A549 (cell line): ENCODE measurements around the gene KCNG4. TPM values are rescaled to one million over a fixed set of nuclear protein-coding genes. Genes with fewer than 3 reads are reported as not detected.
A peak's percentile ranks its signal among the peaks of the same experiment; 100 is the strongest.

Experiments used
- ATAC-seq, 2 experiments: fragments of 200-7000 bp in 1 of 2; fragments of >200 bp in 1 of 2; cut with Nextera tagmentation in 1 of 2; cut with Tn5 transposase in 1 of 2; 3 replicates each; pipeline versions ENCODE4 v1.8.0 to v1.9.1; 2018 to 2020; ENCODE audit warnings: mild to moderate bottlenecking in 1 of 2, moderate library complexity in 1 of 2
- CTCF ChIA-PET: fragments of 300-600 bp; sonication (Branson Sonifier 250); formaldehyde crosslinking; extraction: SDS; loops from one replicate; lab custom pipeline; 2021; ENCODE audit warnings: antibody characterized with exemption, inconsistent platforms; lab: Yijun Ruan, JAX
- POLR2A ChIA-PET: fragments of 350-600 bp; formaldehyde crosslinking; extraction: SDS; loops from one replicate; lab custom pipeline; 2021; ENCODE audit warnings: antibody characterized with exemption, inconsistent platforms; lab: Yijun Ruan, JAX
- DNase-seq, 2 experiments: peaks; one replicate each; pipeline versions ENCODE4 v3.0.0 to v3.0.0-alpha.2; 2011 to 2016; ENCODE audit warnings: low read depth in 1 of 2, low spot score in 1 of 2
- FAIRE-seq: peaks from 2 replicates; lab custom pipeline; 2011; peaks lifted over from hg19 to GRCh38; lab: Jason Lieb, UNC
- H3K27ac ChIP-seq, 2 experiments: fragments of >200 bp; sonication (Bioruptor Twin); formaldehyde crosslinking; 3 replicates each; pipeline ENCODE4 v1.5.1; 2016 to 2017
- H3K4me1 ChIP-seq: fragments of >200 bp; sonication (Bioruptor Twin); formaldehyde crosslinking; 3 replicates; pipeline ENCODE4 v1.6.1; 2016
- H3K4me2 ChIP-seq: fragments of >200 bp; sonication (Bioruptor Twin); formaldehyde crosslinking; 3 replicates; pipeline ENCODE4 v1.6.1; 2016
- H3K4me3 ChIP-seq: fragments of >200 bp; sonication (Bioruptor Twin); formaldehyde crosslinking; 3 replicates; pipeline ENCODE4 v1.5.1; 2016
- H3K9me3 ChIP-seq: fragments of >200 bp; sonication (Bioruptor Twin); formaldehyde crosslinking; 3 replicates; pipeline ENCODE4 v1.6.1; 2016
- BHLHE40 ChIP-seq: IDR thresholded peaks from 2 replicates; pipeline ENCODE4 v1.6.1; 2012; ENCODE audit warnings: low read depth, low read length, inconsistent platforms
- CEBPB ChIP-seq, 2 experiments: fragments of >200 bp in 1 of 2; sonication (Bioruptor Twin) in 1 of 2; formaldehyde crosslinking in 1 of 2; IDR thresholded peaks; 2 replicates each; pipeline ENCODE4 v1.6.1; 2012 to 2016
- CHD2 ChIP-seq: fragments of 150-350 bp; IDR thresholded peaks from 2 replicates; pipeline ENCODE4 v1.6.1; 2014; ENCODE audit warnings: low read length; ENCODE audit not compliant: partially characterized antibody
- EHF ChIP-seq: fragments of 250-450 bp; sonication (Bioruptor Pico); IDR thresholded peaks from 2 replicates; pipeline ENCODE4 v1.5.0; 2020; ENCODE audit warnings: mild to moderate bottlenecking
- FOSB ChIP-seq: fragments of 250-450 bp; sonication (Bioruptor Pico); IDR thresholded peaks from 2 replicates; pipeline ENCODE4 v1.5.0; 2020; ENCODE audit warnings: mild to moderate bottlenecking, moderate library complexity
- HOXA7 ChIP-seq: fragments of 250-450 bp; sonication (Bioruptor Pico); IDR thresholded peaks from 2 replicates; pipeline ENCODE4 v1.5.0; 2020; ENCODE audit warnings: mild to moderate bottlenecking, moderate library complexity
- JUNB ChIP-seq: fragments of >200 bp; sonication (Bioruptor Twin); formaldehyde crosslinking; IDR thresholded peaks from 2 replicates; pipeline ENCODE4 v1.6.1; 2016
- MAFK ChIP-seq: fragments of 450-650 bp; IDR thresholded peaks from 2 replicates; pipeline ENCODE4 v1.6.1; 2014; ENCODE audit not compliant: partially characterized antibody
- NPAS2 ChIP-seq: fragments of 250-450 bp; sonication (Bioruptor Pico); IDR thresholded peaks from 2 replicates; pipeline ENCODE4 v1.8.0; 2022; ENCODE audit warnings: mild to moderate bottlenecking, moderate library complexity, borderline replicate concordance
- RAD21 ChIP-seq, 2 experiments: fragments of >200 bp in 1 of 2; sonication (Bioruptor Twin) in 1 of 2; formaldehyde crosslinking in 1 of 2; IDR thresholded peaks in 1 of 2; conservative IDR thresholded peaks in 1 of 2; 2 replicates in 1 of 2; 3 replicates in 1 of 2; pipeline ENCODE4 v1.6.1; 2012 to 2018; ENCODE audit warnings: inconsistent platforms in 1 of 2
- RCOR1 ChIP-seq: fragments of 150-350 bp; IDR thresholded peaks from 2 replicates; pipeline ENCODE4 v1.6.1; 2014; ENCODE audit warnings: antibody characterized with exemption, low read length, low read depth
- RNF2 ChIP-seq: fragments of 200-600 bp; sonication (generic); IDR thresholded peaks from 2 replicates; pipeline ENCODE4 v1.6.1; 2016; ENCODE audit warnings: low read depth, mild to moderate bottlenecking, antibody characterized with exemption, moderate library complexity, borderline replicate concordance
- SMC3 ChIP-seq: fragments of >200 bp; sonication (Bioruptor Twin); formaldehyde crosslinking; IDR thresholded peaks from 3 replicates; pipeline ENCODE4 v1.6.1; 2018; ENCODE audit warnings: inconsistent platforms
- SREBF2 ChIP-seq: fragments of 450-650 bp; IDR thresholded peaks from 2 replicates; pipeline ENCODE4 v1.6.1; 2014; ENCODE audit warnings: mild to moderate bottlenecking, moderate library complexity
- TFCP2L1 ChIP-seq: fragments of 250-450 bp; sonication (Bioruptor Pico); IDR thresholded peaks from 2 replicates; pipeline ENCODE4 v1.5.0; 2021; ENCODE audit warnings: mild to moderate bottlenecking
- TP53 ChIP-seq: fragments of 250-450 bp; sonication (Bioruptor Pico); IDR thresholded peaks from 2 replicates; pipeline ENCODE4 v1.5.0; 2021; ENCODE audit warnings: mild to moderate bottlenecking, moderate library complexity
- ZC3H11A ChIP-seq: fragments of 450-650 bp; IDR thresholded peaks from 2 replicates; pipeline ENCODE4 v1.6.1; 2014; ENCODE audit warnings: antibody characterized with exemption, mild to moderate bottlenecking
- ZFP36 ChIP-seq: fragments of 450-650 bp; IDR thresholded peaks from 2 replicates; pipeline ENCODE4 v1.6.1; 2014; ENCODE audit warnings: borderline replicate concordance; ENCODE audit not compliant: partially characterized antibody
- ZSCAN20 ChIP-seq: fragments of 250-450 bp; sonication (Bioruptor Pico); IDR thresholded peaks from 2 replicates; pipeline ENCODE4 v1.8.0; 2022; ENCODE audit warnings: mild to moderate bottlenecking, moderate library complexity
- WGBS: methylation state at CpG from one replicate; pipeline ENCODE4 v1.1.6; 2017; ENCODE audit errors: missing lambda C conversion rate; 5-methylcytosine and 5-hydroxymethylcytosine counted together
- polyA plus RNA-seq, 4 experiments: library from polyadenylated mRNA; depleted of rRNA in 3 of 4; stranded (reverse); fragments of >200 nt; fragmentation: RNase III in 1 of 4; extraction: RNeasy Plus Mini Kit Qiagen cat#74134 plus additional on column Dnase treatment in 1 of 4; gene quantifications; 2 replicates in 3 of 4; 3 replicates in 1 of 4; pipeline ENCODE4 v1.2.3, GENCODE V29; 2011 to 2017
- TF ChIP-seq, protein P1 (sequence below): fragments of >200 bp; sonication (Bioruptor Twin); formaldehyde crosslinking; IDR thresholded peaks from 3 replicates; pipeline ENCODE4 v1.5.1; 2016
- TF ChIP-seq, protein P2 (sequence below): fragments of 150-350 bp; IDR thresholded peaks from 2 replicates; pipeline ENCODE4 v1.6.1; 2014; ENCODE audit warnings: low read depth, mild to moderate bottlenecking, low read length
- TF ChIP-seq, protein P3 (sequence below): IDR thresholded peaks from 2 replicates; pipeline ENCODE4 v1.6.1; 2012
- TF ChIP-seq, protein P4 (sequence below): IDR thresholded peaks from 2 replicates; pipeline ENCODE4 v1.6.1; 2012
- TF ChIP-seq, protein P5 (sequence below): IDR thresholded peaks from 2 replicates; pipeline ENCODE4 v1.6.1; 2012; ENCODE audit warnings: low read depth, borderline replicate concordance
- TF ChIP-seq, protein P6 (sequence below): fragments of 450-650 bp; IDR thresholded peaks from 2 replicates; pipeline ENCODE4 v1.6.1; 2014; ENCODE audit warnings: antibody characterized with exemption

Gene KCNG4
- polyA plus RNA-seq, 2 of the 4 experiments (the other 2 are of a cell fraction): not detected

DNA sequence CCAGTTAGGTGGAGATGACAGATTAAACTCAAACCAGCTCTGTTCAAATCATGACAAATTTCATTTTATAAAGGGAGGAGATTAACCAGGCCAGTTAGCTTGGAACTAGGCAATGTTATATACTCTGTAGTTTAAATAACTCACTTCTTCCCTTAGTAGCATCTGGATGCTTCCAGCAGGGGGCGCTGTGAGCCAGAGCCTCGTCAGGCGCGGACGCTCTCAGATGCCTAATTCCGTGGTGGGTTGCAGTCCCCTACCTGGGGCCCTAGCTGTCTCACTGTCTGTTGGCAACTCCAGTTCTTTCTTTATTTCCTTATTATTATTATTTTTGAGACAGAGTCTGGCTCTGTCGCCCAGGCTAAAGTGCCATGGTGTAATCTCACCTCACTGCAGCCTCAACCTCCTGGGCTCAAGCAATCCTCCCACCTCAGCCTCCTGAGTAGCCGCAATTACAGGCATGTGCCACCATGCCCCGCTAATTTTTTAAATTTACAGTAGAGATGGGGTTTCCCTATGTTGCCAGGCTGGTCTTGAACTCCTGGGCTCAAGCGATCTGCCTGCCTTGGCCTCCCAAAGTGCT lies 37.5 kb upstream of the KCNG4 start:
- H3K9me3 ChIP-seq: no peaks in the 10 kb centered on the region
- H3K4me2 ChIP-seq: 0 out of 3 replicates have a peak overlapping the region, but pooled peaks have one; percentile 20
- H3K4me3 ChIP-seq: no peak overlapping the region
- WGBS: 22% methylated on average over 10 of the region's 10 CpGs
- H3K4me1 ChIP-seq: 0 out of 3 replicates have a peak, but pooled peaks cover 7% of the 10 kb centered on the region
- H3K27ac ChIP-seq: 0 out of 6 replicates have a peak overlapping the region, but pooled peaks of 1 of the 2 experiments have one; percentile 31
- TF ChIP-seq BHLHE40 (no peak), FOSB (CRISPR knock-in tag) (no peak), NPAS2 (CRISPR knock-in tag) (no peak), CEBPB (IDR thresholded peaks at IDR 0.05) (no peak), SMC3 (peak; percentile 95), TFCP2L1 (CRISPR knock-in tag) (no peak), RAD21 (conservative IDR thresholded peaks at IDR 0.05 in 1 of 2, IDR thresholded peaks at IDR 0.05 in 1 of 2) (peak; percentile 86 to 92), ZC3H11A (no peak), ZSCAN20 (CRISPR knock-in tag) (no peak), RCOR1 (no peak), CHD2 (no peak), JUNB (no peak)
- TF ChIP-seq, protein P1, sequence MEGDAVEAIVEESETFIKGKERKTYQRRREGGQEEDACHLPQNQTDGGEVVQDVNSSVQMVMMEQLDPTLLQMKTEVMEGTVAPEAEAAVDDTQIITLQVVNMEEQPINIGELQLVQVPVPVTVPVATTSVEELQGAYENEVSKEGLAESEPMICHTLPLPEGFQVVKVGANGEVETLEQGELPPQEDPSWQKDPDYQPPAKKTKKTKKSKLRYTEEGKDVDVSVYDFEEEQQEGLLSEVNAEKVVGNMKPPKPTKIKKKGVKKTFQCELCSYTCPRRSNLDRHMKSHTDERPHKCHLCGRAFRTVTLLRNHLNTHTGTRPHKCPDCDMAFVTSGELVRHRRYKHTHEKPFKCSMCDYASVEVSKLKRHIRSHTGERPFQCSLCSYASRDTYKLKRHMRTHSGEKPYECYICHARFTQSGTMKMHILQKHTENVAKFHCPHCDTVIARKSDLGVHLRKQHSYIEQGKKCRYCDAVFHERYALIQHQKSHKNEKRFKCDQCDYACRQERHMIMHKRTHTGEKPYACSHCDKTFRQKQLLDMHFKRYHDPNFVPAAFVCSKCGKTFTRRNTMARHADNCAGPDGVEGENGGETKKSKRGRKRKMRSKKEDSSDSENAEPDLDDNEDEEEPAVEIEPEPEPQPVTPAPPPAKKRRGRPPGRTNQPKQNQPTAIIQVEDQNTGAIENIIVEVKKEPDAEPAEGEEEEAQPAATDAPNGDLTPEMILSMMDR: peak; percentile 94
- TF ChIP-seq, protein P2, sequence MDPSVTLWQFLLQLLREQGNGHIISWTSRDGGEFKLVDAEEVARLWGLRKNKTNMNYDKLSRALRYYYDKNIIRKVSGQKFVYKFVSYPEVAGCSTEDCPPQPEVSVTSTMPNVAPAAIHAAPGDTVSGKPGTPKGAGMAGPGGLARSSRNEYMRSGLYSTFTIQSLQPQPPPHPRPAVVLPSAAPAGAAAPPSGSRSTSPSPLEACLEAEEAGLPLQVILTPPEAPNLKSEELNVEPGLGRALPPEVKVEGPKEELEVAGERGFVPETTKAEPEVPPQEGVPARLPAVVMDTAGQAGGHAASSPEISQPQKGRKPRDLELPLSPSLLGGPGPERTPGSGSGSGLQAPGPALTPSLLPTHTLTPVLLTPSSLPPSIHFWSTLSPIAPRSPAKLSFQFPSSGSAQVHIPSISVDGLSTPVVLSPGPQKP: no peak
- TF ChIP-seq, protein P3, sequence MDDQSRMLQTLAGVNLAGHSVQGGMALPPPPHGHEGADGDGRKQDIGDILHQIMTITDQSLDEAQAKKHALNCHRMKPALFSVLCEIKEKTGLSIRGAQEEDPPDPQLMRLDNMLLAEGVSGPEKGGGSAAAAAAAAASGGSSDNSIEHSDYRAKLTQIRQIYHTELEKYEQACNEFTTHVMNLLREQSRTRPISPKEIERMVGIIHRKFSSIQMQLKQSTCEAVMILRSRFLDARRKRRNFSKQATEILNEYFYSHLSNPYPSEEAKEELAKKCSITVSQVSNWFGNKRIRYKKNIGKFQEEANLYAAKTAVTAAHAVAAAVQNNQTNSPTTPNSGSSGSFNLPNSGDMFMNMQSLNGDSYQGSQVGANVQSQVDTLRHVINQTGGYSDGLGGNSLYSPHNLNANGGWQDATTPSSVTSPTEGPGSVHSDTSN: no peak
- TF ChIP-seq, all 56 proteins: peak for 3
- CTCF ChIA-PET: interaction anchor here (0.6 to 17.8 kb wide), 58 partner anchors 12 to 675 kb away, joined by 3 to 245 read pairs (median 4); partner anchors contain the start of genes ADAD2, KCNG4, MEAK7 and TAF1C
- FAIRE-seq (no peak), ATAC-seq (peak; percentile 78 to 93; a peak in 5 of 6 replicates), DNase-seq (peak; percentile 31 to 59)
- POLR2A ChIA-PET: interaction anchor here (0.6 to 0.7 kb wide), 2 partner anchors 19 to 70 kb away, joined by 4 read pairs; no protein-coding TSS in a partner anchor

DNA sequence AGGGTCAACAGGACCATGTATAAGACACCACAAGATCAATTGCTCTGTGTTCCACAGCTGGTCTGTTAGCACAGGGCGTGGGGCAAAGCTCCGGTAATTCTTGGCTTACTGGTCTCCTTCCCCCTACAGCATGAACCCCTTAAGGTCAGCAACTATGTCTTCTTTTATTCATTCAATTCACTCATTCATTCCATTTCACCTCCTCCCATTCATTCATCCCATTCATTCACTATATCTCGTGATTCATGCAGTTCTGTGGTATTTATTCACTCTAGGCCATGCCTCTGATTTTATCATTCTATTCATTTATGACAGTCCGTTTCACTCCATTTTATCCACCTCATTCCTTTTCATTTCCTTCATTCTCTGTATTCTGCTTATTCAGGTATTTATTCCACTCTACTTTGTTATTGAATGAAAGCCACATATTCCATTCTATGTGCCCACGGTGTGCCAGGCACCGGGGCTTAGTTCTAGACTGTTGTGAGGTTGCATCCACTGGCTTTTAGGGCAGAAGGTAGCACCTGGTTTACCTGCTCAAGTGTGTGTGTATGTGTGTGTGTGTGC lies 35.9 kb upstream of the KCNG4 start:
- H3K4me3 ChIP-seq: no peak overlapping the region

DNA sequence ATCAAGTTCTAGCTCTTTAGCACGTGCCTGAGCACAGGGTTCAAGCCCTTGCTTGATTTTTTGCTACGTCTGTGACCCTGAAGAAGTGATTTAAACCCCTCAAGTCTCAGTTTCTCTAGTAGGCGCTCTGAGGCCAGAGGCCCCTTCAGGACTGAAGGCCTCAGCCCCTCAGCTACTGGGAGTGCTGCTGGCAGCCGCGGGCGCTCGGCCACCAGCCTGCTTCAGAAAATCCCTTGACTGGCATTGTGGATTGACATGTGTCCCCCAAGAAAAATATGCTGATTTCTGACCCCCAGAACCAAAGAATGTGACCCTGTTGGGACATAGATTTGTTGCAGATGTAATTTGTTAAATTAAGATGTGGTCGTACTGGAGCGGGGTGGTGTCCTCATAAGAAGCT lies 34.7 kb upstream of the KCNG4 start:
- H3K4me2 ChIP-seq: no peak overlapping the region
- ChIA-PET CTCF (interaction anchor here (1.5 to 17.8 kb wide), 4 partner anchors 9 to 232 kb away, joined by 3 to 245 read pairs (median 42); no protein-coding TSS in a partner anchor), POLR2A (interaction anchor here (0.5 kb wide), 1 partner anchor 198 kb away, joined by 3 read pairs; no protein-coding TSS in a partner anchor)
- DNase-seq (no peak), FAIRE-seq (no peak), ATAC-seq (no peak)
- WGBS: 73% methylated on average over 8 of the region's 9 CpGs
- no peak overlapping the region for H3K4me3 ChIP-seq
- H3K4me1 ChIP-seq: 0 out of 3 replicates have a peak, but pooled peaks cover 7% of the 10 kb centered on the region
- H3K9me3 ChIP-seq: no peaks in the 10 kb centered on the region
- H3K27ac ChIP-seq: no peak overlapping the region
- TF ChIP-seq, protein P4, sequence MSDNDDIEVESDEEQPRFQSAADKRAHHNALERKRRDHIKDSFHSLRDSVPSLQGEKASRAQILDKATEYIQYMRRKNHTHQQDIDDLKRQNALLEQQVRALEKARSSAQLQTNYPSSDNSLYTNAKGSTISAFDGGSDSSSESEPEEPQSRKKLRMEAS: no peak
- TF ChIP-seq, protein P5, sequence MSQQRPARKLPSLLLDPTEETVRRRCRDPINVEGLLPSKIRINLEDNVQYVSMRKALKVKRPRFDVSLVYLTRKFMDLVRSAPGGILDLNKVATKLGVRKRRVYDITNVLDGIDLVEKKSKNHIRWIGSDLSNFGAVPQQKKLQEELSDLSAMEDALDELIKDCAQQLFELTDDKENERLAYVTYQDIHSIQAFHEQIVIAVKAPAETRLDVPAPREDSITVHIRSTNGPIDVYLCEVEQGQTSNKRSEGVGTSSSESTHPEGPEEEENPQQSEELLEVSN: no peak
- TF ChIP-seq ZFP36 (no peak), SREBF2 (no peak), SMC3 (no peak), BHLHE40 (no peak), EHF (CRISPR knock-in tag) (no peak), HOXA7 (CRISPR knock-in tag) (no peak), TP53 (CRISPR knock-in tag) (no peak), TFCP2L1 (CRISPR knock-in tag) (no peak)
- TF ChIP-seq, protein P2: no peak
- TF ChIP-seq, protein P6, sequence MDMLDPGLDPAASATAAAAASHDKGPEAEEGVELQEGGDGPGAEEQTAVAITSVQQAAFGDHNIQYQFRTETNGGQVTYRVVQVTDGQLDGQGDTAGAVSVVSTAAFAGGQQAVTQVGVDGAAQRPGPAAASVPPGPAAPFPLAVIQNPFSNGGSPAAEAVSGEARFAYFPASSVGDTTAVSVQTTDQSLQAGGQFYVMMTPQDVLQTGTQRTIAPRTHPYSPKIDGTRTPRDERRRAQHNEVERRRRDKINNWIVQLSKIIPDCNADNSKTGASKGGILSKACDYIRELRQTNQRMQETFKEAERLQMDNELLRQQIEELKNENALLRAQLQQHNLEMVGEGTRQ: no peak

More for the DNA sequence above, 35.9 kb upstream of the KCNG4 start:
- ATAC-seq (no peak), DNase-seq (no peak), FAIRE-seq (no peak)
- H3K4me1 ChIP-seq: 0 out of 3 replicates have a peak, but pooled peaks cover 7% of the 10 kb centered on the region
- H3K4me2 ChIP-seq: no peak overlapping the region
- 39% methylated on average over 6 of the region's 6 CpGs for WGBS
- CTCF ChIA-PET: interaction anchor here (0.6 to 17.8 kb wide), 9 partner anchors 10 to 231 kb away, joined by 3 to 245 read pairs (median 17); partner anchors contain the start of gene MEAK7
- no peaks in the 10 kb centered on the region for H3K9me3 ChIP-seq
- POLR2A ChIA-PET: interaction anchor here (0.5 kb wide), 1 partner anchor 234 kb away, joined by 4 read pairs; no protein-coding TSS in a partner anchor
- no peak overlapping the region for H3K27ac ChIP-seq
- TF ChIP-seq RNF2: no peak
- no peak for TF ChIP-seq RAD21 (conservative IDR thresholded peaks at IDR 0.05 in 1 of 2, IDR thresholded peaks at IDR 0.05 in 1 of 2)
- peak; percentile 44 for TF ChIP-seq MAFK
